ENCODE measurements around the gene SP110. TPM values are rescaled to one million over a fixed set of nuclear protein-coding genes. Genes with fewer than 3 reads are reported as not detected.

Gene SP110
- total RNA-seq, 2 experiments from 2014 or later, result 59.4 to 63.7 TPM

- Histone ChIP-seq H3K4me3 (ENCODE audit: low read length) (no peak overlapping the region), H3K36me3 (ENCODE audit: insufficient read depth, low read length) (no peaks in the 10 kb centered on the region), H3K4me1 (ENCODE audit: insufficient read depth, low read length) (no peaks in the 10 kb centered on the region), H3K27me3 (ENCODE audit: control insufficient read depth in 1 of 2, insufficient read depth in 2 of 2, low read length in 2 of 2) (peaks cover 0 to 2% of the 10 kb centered on the region in 2 experiments), H3K9me3 (ENCODE audit: control insufficient read depth in 1 of 2, insufficient read depth in 1 of 2, low read length in 2 of 2) (peaks cover 8 to 9% of the 10 kb centered on the region in 2 experiments), H3K27ac (ENCODE audit: low read depth in 1 of 2, low read length in 2 of 2) (no peak overlapping the region)
- TF ChIP-seq CTCF (IDR thresholded peaks at IDR 0.05), result no peak
- no peak for ATAC-seq (ENCODE audit: poor library complexity)
- H3K36me3 Mint-ChIP-seq (ENCODE audit: low read depth), result no peaks in the 10 kb centered on the region
- no peak for DNase-seq
- H3K4me1 Mint-ChIP-seq (ENCODE audit: low read depth), result no peaks in the 10 kb centered on the region
- no peak overlapping the region for H3K4me3 Mint-ChIP-seq
- no peaks in the 10 kb centered on the region for H3K27me3 Mint-ChIP-seq
- peaks cover 7% of the 10 kb centered on the region for H3K9me3 Mint-ChIP-seq
- H3K27ac Mint-ChIP-seq, result no peak overlapping the region
- ChIA-PET CTCF (no interaction called here), POLR2A (no interaction called here)
- intact Hi-C loops (cut with DNase I, micrococcal nuclease), result no loop called here
These were observed 75.4 kb downstream of the SP110 start for GRCh38 chr2:230144355-230144754.

GRCh38 chr2:230140667-230141066 is 79.1 kb downstream of the SP110 start:
- no peak for TF ChIP-seq CTCF (IDR thresholded peaks at IDR 0.05)
- Mint-ChIP-seq H3K36me3 (ENCODE audit: low read depth) (no peaks in the 10 kb centered on the region), H3K4me1 (ENCODE audit: low read depth) (no peaks in the 10 kb centered on the region), H3K27ac (no peak overlapping the region), H3K9me3 (peaks cover 7% of the 10 kb centered on the region), H3K4me3 (no peak overlapping the region), H3K27me3 (no peaks in the 10 kb centered on the region)
- Histone ChIP-seq H3K36me3 (ENCODE audit: insufficient read depth, low read length) (no peaks in the 10 kb centered on the region), H3K4me1 (ENCODE audit: insufficient read depth, low read length) (no peaks in the 10 kb centered on the region), H3K27ac (ENCODE audit: low read depth in 1 of 2, low read length in 2 of 2) (no peak overlapping the region), H3K4me3 (ENCODE audit: low read length) (no peak overlapping the region), H3K27me3 (ENCODE audit: control insufficient read depth in 1 of 2, insufficient read depth in 2 of 2, low read length in 2 of 2) (peaks cover 0 to 2% of the 10 kb centered on the region in 2 experiments), H3K9me3 (ENCODE audit: control insufficient read depth in 1 of 2, insufficient read depth in 1 of 2, low read length in 2 of 2) (peaks cover 8 to 9% of the 10 kb centered on the region in 2 experiments)
- ATAC-seq (ENCODE audit: poor library complexity), result no peak
- intact Hi-C loops (cut with DNase I, micrococcal nuclease), result no loop called here
- ChIA-PET POLR2A (no interaction called here), CTCF (no interaction called here)
- DNase-seq, result no peak

- Histone ChIP-seq H3K9me3 (ENCODE audit: control insufficient read depth in 1 of 2, insufficient read depth in 1 of 2, low read length in 2 of 2) (peaks cover 19 to 21% of the 10 kb centered on the region in 2 experiments), H3K27me3 (ENCODE audit: control insufficient read depth in 1 of 2, insufficient read depth in 2 of 2, low read length in 2 of 2) (peaks cover 0 to 2% of the 10 kb centered on the region in 2 experiments), H3K36me3 (ENCODE audit: insufficient read depth, low read length) (no peaks in the 10 kb centered on the region), H3K4me3 (ENCODE audit: low read length) (no peak overlapping the region), H3K4me1 (ENCODE audit: insufficient read depth, low read length) (no peaks in the 10 kb centered on the region), H3K27ac (ENCODE audit: low read depth in 1 of 2, low read length in 2 of 2) (no peak overlapping the region)
- H3K9me3 Mint-ChIP-seq, result peaks cover 7% of the 10 kb centered on the region
- no peaks in the 10 kb centered on the region for H3K36me3 Mint-ChIP-seq (ENCODE audit: low read depth)
- H3K4me1 Mint-ChIP-seq (ENCODE audit: low read depth), result no peaks in the 10 kb centered on the region
- DNase-seq (no peak), ATAC-seq (ENCODE audit: poor library complexity) (no peak)
- no peak for TF ChIP-seq CTCF (IDR thresholded peaks at IDR 0.05)
- H3K4me3 Mint-ChIP-seq, result no peak overlapping the region
- ChIA-PET CTCF (no interaction called here), POLR2A (no interaction called here)
- intact Hi-C loops (cut with DNase I, micrococcal nuclease), result no loop called here
- no peak overlapping the region for H3K27ac Mint-ChIP-seq
- H3K27me3 Mint-ChIP-seq, result no peaks in the 10 kb centered on the region
These were observed 81.8 kb downstream of the SP110 start for GRCh38 chr2:230137902-230138539.

Data from CD4-positive, alpha-beta T cell (primary cell).